Stimulated activated effector memory CD8-positive, alpha-beta T cell treated with anti-CD3 and anti-CD28 coated beads, Interleukin-12 subunit alpha, Interleukin-12 subunit beta, amount 100 ng/mL, for 72 hours (primary cell): ENCODE results near the gene IDH3G.

Source experiments
- ATAC-seq: fragments of 150-1000 bp; cut with Tn5 transposase; 2 replicates; pipeline ENCODE4 v1.10.0; 2021
- DNase-seq, 2 donors: peaks; one replicate each; pipeline ENCODE4 v3.0.0; 2021 to 2022; ENCODE audit warnings: low spot score in 2 of 2
- H3K27ac Mint-ChIP-seq: one replicate; pipeline ENCODE4 v1.8.0; 2022; ENCODE audit warnings: mild to moderate bottlenecking, mixed read lengths
- H3K36me3 Mint-ChIP-seq: one replicate; pipeline ENCODE4 v1.8.0; 2022; ENCODE audit warnings: mild to moderate bottlenecking, mixed read lengths
- H3K4me1 Mint-ChIP-seq: one replicate; pipeline ENCODE4 v1.8.0; 2022; ENCODE audit warnings: mixed read lengths
- H3K4me3 Mint-ChIP-seq: one replicate; pipeline ENCODE4 v1.8.0; 2022; ENCODE audit warnings: mild to moderate bottlenecking, mixed read lengths
- H3K9me3 Mint-ChIP-seq: one replicate; pipeline ENCODE4 v1.8.0; 2022; ENCODE audit warnings: mixed read lengths

Gene IDH3G

DNA sequence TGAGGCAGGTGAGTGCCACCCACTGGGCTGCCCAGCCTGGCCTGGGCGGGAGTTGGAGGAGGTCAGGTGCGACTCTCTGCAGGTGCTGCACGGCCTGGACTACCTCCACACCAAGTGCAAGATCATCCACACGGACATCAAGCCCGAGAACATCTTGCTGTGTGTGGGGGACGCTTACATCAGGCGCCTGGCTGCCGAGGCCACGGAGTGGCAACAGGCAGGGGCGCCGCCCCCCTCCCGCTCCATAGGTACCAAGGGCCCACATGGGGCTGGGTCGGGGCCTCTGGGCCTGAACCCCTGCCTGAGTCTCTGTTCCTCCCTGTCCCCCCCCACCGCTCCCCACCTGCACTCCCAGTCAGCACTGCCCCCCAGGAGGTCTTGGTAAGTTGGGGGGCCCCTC lies 11.3 kb downstream of the IDH3G start:
- DNase-seq (no peak), ATAC-seq (no peak)
- H3K4me3 Mint-ChIP-seq: no peak overlapping the region
- no peaks in the 10 kb centered on the region for H3K9me3 Mint-ChIP-seq
- peaks cover 17% of the 10 kb centered on the region for H3K36me3 Mint-ChIP-seq
- no peak overlapping the region for H3K27ac Mint-ChIP-seq
- H3K4me1 Mint-ChIP-seq: no peaks in the 10 kb centered on the region

DNA sequence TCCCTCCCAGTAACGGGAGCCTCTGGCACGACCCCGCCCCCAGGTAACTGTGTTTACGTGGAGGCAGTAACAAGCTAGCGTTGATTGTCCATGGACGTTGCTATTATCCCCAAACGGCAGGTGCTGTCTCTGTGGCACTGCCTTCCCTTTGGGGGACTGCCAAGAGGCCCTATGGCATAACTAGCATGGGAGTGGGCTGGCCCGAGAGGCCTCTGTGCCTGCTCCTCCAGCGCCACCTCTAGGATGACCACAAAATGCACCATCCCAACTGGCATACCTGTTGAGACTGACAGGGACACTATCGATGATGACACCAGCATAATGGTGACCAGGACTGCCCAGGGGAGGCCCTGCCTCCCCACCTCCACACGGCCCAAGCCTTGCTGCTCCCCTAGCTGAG lies 11.9 kb downstream of the IDH3G start:
- no peak overlapping the region for H3K4me3 Mint-ChIP-seq
- ATAC-seq: no peak
- H3K36me3 Mint-ChIP-seq: peaks cover 17% of the 10 kb centered on the region
- no peaks in the 10 kb centered on the region for H3K9me3 Mint-ChIP-seq
- H3K4me1 Mint-ChIP-seq: no peaks in the 10 kb centered on the region
- no peak for DNase-seq
- no peak overlapping the region for H3K27ac Mint-ChIP-seq

DNA sequence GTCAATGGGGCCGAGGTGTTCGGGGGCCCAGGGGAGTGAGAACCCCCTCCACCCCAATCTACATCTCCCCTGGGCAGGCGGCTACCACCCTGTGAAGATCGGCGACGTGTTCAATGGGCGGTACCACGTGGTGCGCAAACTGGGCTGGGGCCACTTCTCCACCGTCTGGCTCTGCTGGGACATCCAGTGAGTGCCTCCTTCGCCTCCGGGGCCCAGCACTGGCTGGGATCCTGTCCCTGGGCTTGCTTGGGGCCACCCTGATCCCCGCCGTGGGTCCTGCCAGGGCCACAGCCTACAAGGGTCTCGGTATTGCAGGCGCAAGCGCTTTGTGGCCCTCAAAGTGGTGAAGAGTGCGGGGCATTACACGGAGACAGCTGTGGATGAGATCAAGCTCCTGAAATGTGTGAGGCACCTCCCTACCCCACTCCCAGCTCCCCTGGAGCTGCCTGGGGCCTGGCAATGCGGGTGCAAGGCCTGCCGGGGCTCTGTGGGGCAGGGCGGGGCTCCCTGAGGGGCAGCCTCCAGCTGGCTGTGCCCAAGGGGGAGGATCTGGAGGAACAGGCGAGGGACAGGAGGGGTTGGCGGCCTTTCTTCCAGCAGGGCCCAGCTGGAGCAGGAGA lies 12.6 kb downstream of the IDH3G start:
- no peak for DNase-seq
- Mint-ChIP-seq H3K27ac (no peak overlapping the region), H3K36me3 (peaks cover 12% of the 10 kb centered on the region), H3K4me3 (no peak overlapping the region), H3K9me3 (no peaks in the 10 kb centered on the region), H3K4me1 (no peaks in the 10 kb centered on the region)
- ATAC-seq: no peak

DNA sequence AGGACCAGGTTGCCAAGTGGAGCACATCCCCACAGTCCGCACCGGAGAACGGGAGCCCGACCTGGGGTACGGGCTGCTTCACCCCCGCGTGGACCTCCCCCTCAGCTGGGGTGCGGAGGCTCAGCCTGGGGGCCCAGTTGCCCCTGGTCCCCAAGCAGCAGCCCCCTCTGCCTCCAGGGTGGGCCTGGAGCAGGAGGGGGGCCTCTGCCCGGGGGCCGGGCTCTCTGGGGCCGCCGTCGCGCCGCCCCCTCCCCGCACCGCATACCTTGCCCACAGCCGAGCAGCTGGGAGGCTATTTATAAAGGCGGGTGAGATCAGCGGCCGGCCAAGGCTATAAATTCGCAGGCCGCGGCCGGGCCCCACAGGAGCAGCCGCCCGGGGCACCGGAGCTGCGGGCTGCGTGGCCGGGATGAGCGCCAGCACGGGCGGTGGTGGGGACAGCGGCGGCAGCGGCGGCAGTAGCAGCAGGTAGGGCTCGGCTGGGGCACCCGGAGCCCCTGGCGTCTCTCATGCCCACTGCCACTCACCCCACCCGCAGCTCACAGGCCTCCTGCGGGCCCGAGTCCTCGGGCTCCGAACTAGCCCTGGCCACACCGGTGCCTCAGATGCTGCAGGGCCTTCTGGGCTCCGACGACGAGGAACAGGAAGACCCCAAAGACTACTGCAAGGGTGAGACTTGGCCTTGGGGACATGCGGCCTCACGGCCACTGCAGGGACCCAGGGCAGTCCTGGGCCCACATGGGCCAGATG lies 13.3 kb downstream of the IDH3G start, which contains the start of gene SRPK3:
TSS of gene SRPK3 (plus strand) at position 364 of the 750 bp plus-strand sequence. CDS start at position 410, 46 bp downstream.
- Mint-ChIP-seq H3K36me3 (peaks cover 10% of the 10 kb centered on the region), H3K4me1 (no peaks in the 10 kb centered on the region), H3K27ac (no peak within 1 kb of the TSS), H3K4me3 (no peak within 1 kb of the TSS), H3K9me3 (no peaks in the 10 kb centered on the region)
- ATAC-seq (no peak), DNase-seq (no peak)

DNA sequence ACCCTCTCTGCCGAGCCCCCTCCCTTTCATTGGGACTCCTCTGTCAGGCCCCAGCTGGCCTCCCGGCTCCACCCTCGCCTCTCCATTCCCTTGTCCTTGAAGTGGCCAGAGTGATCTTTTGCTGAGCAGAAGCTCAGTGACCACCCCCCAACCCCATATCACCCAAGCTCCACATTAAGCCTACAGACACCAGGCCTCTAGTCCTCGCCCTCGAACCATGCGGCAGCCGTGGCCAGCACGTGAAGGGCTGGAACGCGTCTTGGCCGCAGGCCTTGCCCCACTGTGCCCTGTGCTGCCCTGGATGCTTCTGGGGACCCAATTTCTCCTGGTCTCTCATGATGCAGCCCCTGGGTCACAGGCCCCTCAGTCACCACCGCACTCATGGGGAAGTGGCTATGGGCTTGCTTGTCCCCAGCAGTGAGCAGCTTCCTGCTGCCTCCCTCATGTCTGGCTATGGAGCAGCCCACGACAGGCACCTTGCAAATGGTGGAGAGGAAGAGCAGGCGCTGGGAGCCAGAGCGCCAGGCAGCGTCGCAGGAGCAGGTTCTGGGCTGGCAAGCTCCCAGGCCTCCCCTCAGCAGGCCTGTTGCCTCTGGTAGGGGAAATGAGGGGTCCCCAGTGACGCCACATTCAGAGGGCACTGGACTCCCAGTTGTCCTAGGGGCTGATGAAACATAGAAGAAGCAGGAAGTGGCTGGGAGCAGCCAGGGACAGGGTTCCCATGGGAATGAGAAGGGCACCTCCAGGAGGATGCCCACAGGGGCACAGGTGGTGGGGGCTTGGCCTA lies 14.1 kb downstream of the IDH3G start:
- Mint-ChIP-seq H3K36me3 (peaks cover 4% of the 10 kb centered on the region), H3K4me3 (no peak overlapping the region), H3K9me3 (no peaks in the 10 kb centered on the region), H3K27ac (no peak overlapping the region), H3K4me1 (no peaks in the 10 kb centered on the region)
- ATAC-seq (no peak), DNase-seq (no peak)

DNA sequence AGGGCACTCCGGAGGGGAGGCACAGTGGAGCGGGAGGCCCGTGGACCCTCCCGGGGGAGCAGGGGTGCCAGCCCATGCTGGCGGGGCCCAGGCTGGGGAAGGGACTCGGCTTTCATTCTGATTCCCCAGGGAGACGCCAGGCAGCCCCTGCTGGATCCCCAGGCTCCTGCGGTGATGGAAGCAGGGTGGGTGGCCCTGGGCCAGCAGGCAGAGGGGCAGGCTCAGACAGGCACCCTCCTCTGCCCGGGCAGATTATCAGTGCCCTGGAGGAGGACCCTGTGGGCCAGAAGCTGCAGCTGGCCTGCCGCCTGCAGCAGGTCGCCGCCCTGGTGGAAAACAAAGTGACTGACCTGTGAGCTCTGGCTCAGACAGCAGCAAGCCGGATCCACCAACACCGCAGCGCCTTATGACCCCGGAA lies 15.5 kb downstream of the IDH3G start:
- Mint-ChIP-seq H3K4me3 (no peak overlapping the region), H3K27ac (no peak overlapping the region), H3K9me3 (no peaks in the 10 kb centered on the region), H3K4me1 (no peaks in the 10 kb centered on the region), H3K36me3 (no peaks in the 10 kb centered on the region)
- DNase-seq: no peak
- no peak for ATAC-seq

DNA sequence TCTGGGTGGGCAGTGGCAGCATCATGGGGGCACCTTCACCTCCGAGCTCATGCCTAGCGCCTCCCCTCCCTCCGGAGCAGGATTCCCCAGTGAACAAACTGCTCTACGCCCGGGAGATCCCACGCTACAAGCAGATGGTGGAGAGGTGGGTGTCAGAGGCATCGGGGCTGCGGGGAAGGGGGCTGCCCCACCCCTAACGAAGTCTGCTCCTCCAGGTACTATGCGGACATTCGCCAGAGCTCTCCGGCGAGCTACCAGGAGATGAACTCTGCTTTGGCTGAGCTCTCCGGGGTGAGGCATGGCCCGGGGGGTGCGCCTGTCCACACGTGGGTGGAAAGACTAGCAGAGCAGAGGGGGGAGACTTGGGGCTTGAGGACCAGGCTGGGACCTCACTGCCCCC lies 16.0 kb downstream of the IDH3G start:
- ATAC-seq (no peak), DNase-seq (no peak)
- Mint-ChIP-seq H3K9me3 (no peaks in the 10 kb centered on the region), H3K36me3 (no peaks in the 10 kb centered on the region), H3K27ac (no peak overlapping the region), H3K4me1 (no peaks in the 10 kb centered on the region), H3K4me3 (no peak overlapping the region)

DNA sequence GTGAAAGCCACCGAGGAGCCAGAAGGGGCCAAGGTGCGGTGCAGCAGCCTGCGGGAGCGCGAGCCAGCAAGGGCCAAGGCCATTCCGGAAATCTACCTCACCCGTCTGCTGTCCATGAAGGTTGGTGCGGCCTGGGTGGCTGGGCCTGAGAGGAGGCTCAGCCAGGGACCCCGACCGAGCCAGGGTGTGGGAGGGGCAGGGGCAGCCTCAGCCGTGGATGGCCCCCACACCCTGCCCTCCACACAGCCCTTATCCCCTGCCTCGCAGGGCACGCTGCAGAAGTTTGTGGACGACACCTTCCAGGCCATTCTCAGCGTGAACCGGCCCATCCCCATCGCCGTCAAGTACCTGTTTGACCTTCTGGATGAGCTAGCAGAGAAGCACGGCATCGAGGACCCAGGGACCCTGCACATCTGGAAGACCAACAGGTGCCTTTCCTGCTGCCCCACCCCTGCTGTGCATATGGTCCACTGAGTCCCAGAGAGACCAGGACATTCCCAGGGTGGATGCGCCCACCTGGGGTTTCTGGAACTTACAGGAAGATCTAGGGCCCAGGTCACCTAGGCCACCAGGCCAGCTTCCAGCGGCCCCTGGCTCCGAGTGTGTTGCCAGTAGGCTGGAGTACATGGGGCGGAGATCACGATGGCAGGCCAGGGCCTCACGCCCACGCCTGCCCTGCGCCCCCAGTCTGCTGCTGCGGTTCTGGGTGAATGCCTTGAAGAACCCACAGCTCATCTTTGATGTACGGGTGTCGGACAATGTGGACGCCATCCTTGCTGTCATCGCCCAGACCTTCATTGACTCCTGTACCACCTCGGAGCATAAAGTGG lies 16.7 kb downstream of the IDH3G start:
- DNase-seq (no peak), ATAC-seq (no peak)
- Mint-ChIP-seq H3K4me3 (no peak overlapping the region), H3K4me1 (no peaks in the 10 kb centered on the region), H3K27ac (no peak overlapping the region), H3K9me3 (no peaks in the 10 kb centered on the region), H3K36me3 (no peaks in the 10 kb centered on the region)

DNA sequence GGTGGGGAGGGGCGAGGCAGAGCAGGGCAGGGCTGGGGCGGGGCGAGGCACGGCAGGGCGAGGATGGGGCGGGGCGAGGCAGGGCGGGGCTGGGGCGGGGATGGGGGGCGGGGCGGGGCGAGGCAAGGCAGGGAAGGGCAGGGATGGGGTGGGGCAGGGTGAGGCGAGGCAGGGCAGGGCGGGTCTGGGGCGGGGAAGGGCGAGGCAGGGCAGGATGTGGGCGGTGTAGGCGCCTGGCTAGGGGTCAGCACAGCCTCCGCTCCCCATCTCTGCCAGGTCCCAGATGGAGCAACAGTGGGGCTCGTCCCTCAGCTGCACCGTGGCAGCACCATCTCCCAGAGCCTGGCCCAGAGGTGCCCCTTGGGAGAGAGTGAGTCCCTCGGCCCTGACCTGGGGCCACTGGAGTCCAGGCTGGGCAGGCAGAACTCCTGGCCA lies 17.5 kb downstream of the IDH3G start:
- Mint-ChIP-seq H3K4me3 (no peak overlapping the region), H3K27ac (no peak overlapping the region), H3K36me3 (no peaks in the 10 kb centered on the region), H3K9me3 (no peaks in the 10 kb centered on the region), H3K4me1 (no peaks in the 10 kb centered on the region)
- no peak for ATAC-seq
- DNase-seq: no peak

DNA sequence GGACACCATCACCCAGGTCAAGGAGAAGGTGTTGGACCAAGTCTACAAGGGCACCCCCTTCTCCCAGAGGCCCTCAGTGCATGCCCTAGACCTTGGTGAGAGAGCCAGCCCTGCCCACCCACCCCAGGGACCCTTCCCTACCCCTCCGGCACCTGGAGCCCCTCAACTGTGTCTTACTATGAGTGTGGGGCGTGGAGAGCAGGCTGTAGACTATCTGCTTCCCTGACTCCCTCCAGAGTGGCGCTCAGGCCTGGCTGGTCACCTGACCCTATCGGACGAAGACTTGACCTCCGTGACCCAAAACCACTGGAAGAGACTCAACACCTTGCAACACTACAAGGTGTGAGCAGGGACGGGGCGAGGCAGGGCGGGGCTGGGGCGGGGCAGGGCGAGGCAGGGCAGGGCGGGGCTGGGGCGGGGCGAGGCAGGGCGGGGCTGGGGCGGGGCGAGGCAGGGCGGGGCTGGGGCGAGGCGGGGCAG lies 18.0 kb downstream of the IDH3G start:
- Mint-ChIP-seq H3K9me3 (no peaks in the 10 kb centered on the region), H3K4me3 (no peak overlapping the region), H3K4me1 (no peaks in the 10 kb centered on the region), H3K36me3 (no peaks in the 10 kb centered on the region), H3K27ac (no peak overlapping the region)
- ATAC-seq: no peak
- DNase-seq: no peak

DNA sequence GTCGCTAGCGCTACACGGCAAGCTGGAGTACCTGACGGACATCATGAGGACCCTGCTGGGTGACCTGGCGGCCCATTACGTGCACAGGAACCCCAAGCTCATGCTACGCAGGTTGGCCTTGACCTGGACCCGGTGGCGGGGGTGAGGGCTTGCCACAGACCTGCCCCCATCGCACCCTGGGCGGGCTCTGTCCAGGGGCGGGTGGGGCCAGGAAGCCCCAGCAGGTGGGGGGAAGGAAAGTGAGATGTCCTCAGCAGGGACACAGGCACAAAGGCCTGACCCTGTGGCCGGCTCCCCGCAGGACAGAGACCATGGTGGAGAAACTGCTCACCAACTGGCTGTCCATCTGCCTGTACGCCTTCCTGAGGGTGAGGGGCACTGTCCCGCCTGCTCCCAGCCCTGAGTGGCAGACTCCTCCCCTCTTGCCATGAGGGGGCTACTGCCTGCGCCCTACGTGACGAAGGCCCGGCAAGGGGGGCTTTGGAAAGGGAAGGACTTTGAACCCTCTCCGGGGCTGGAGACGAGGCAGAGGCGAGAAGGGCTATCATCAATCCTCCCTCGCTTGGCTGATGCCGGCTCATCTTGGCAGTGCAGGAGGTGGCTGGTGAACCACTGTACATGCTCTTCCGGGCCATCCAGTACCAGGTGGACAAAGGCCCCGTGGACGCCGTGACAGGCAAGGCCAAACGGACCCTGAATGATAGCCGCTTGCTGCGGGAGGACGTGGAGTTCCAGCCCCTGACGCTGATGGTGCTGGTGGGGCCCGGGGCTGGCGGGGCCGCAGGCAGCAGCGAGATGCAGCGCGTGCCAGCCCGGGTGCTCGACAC lies 18.7 kb downstream of the IDH3G start:
- no peaks in the 10 kb centered on the region for H3K4me1 Mint-ChIP-seq
- no peak for DNase-seq
- no peak overlapping the region for H3K4me3 Mint-ChIP-seq
- no peak overlapping the region for H3K27ac Mint-ChIP-seq
- no peaks in the 10 kb centered on the region for H3K36me3 Mint-ChIP-seq
- no peak for ATAC-seq
- no peaks in the 10 kb centered on the region for H3K9me3 Mint-ChIP-seq

DNA sequence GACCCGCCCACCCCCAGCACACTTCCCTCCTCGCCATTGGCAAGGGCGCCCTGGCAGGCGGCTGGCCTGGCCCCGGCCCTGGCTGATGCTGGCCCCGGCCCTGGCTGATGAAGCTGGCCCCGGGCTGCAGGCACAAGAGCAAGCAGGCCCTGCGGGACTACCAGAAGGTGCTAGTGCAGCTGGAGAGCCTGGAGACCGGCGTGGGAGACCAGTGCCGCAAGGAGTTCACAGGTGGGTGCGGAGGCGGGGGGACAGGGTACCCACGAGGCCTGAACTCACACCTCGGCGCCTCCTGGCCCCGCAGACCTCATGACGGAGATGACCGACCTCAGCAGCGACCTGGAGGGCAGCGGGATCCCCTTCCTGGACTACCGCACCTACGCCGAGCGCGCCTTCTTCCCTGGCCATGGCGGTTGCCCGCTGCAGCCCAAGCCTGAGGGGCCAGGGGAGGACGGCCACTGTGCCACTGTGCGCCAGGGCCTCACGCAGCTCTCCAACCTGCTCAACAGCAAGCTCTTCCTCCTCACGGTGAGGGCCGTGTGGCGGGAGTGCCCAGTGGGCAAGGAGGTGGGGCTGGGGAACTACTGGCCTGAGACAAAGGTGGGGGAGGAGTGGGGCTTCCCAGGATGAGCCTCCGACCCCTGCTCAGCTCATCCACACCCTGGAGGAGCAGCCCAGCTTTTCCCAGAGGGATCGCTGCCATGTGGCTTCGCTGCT lies 19.4 kb downstream of the IDH3G start:
- DNase-seq (no peak), ATAC-seq (no peak)
- no peak overlapping the region for H3K4me3 Mint-ChIP-seq
- H3K27ac Mint-ChIP-seq: no peak overlapping the region
- H3K36me3 Mint-ChIP-seq: no peaks in the 10 kb centered on the region
- H3K4me1 Mint-ChIP-seq: no peaks in the 10 kb centered on the region
- no peaks in the 10 kb centered on the region for H3K9me3 Mint-ChIP-seq

DNA sequence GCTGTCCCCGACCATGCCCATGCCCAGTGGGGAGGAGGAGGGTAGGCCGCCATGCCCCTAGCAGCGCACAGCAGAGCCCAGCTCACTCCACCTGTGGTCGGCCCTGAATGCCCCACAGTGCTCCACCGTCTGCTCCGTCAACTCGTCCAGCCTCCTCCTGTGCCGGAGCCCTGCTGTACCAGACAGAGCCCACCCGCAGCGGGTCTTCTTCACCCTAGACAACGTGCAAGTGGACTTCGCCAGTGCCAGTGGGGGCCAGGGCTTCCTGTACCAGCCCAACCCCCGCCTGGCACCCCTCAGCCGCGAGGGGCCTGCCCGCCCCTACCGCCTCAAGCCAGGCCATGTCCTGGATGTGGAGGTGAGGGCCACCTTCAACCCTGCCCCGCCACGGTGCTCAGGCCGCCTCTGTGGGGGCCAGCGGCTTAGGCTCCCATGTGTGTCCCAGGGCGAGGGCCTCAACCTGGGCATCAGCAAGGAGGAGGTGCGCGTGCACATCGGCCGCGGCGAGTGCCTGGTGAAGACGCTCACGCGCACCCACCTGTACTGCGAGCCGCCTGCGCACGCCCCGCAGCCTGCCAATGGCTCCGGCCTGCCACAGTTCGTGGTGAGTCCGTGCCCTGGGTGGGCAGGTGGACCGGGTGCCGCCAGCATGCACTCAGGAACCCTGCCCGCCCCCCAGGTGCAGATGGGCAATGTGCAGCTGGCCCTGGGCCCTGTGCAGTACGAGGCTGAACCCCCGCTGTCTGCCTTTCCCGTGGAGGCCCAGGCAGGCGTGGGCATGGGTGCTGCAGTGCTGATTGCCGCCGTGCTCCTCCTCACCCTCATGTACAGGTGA lies 20.2 kb downstream of the IDH3G start:
- ATAC-seq: no peak
- no peak for DNase-seq

More for the DNA sequence above, 20.2 kb downstream of the IDH3G start:
- Mint-ChIP-seq H3K4me1 (no peaks in the 10 kb centered on the region), H3K27ac (no peak overlapping the region), H3K36me3 (no peaks in the 10 kb centered on the region), H3K9me3 (no peaks in the 10 kb centered on the region), H3K4me3 (no peak overlapping the region)
